Activated CD4-positive, alpha-beta T cell treated with anti-CD3 and anti-CD28 coated beads, Interleukin-2, amount 50 U/mL, for 1 hour (primary cell): ENCODE results near the gene TASP1.
"Not testable (repeated sequence)": the region's sequence is repeated elsewhere in the genome, so short reads cannot be mapped to it uniquely, and the experiment has no call there.

Source experiments
- DNase-seq: peaks from one replicate; pipeline ENCODE4 v3.0.0-alpha.2; 2020

TASP1 gene

GRCh38 chr20:13487202-13487601 lies 151.5 kb downstream of the TASP1 start:
- DNase-seq: no peak

GRCh38 chr20:13486694-13487093 lies 152.0 kb downstream of the TASP1 start:
- DNase-seq: no peak

GRCh38 chr20:13485576-13485975 lies 153.2 kb downstream of the TASP1 start:
- DNase-seq: no peak

- not testable (repeated sequence) for DNase-seq
Observed at GRCh38 chr20:13485019-13485418, 153.7 kb downstream of the TASP1 start.

GRCh38 chr20:13483472-13483871 lies 155.3 kb downstream of the TASP1 start:
- DNase-seq: not testable (repeated sequence)

- no peak for DNase-seq
Observed at GRCh38 chr20:13478366-13478765, 160.4 kb downstream of the TASP1 start.

- no peak for DNase-seq
Observed at GRCh38 chr20:13474467-13474866, 164.3 kb downstream of the TASP1 start.

- DNase-seq: no peak
Observed at GRCh38 chr20:13469262-13469661, 169.5 kb downstream of the TASP1 start.

- no peak for DNase-seq
Observed at GRCh38 chr20:13468166-13468565, 170.6 kb downstream of the TASP1 start.

- DNase-seq: no peak
Observed at GRCh38 chr20:13464702-13465101, 174.0 kb downstream of the TASP1 start.

- DNase-seq: no peak
Observed at GRCh38 chr20:13461849-13462458, 176.8 kb downstream of the TASP1 start.

- no peak for DNase-seq
Observed at GRCh38 chr20:13458860-13459451, 179.8 kb downstream of the TASP1 start.

- no peak for DNase-seq
Observed at GRCh38 chr20:13457487-13457886, 181.2 kb downstream of the TASP1 start.

- DNase-seq: no peak
Observed at GRCh38 chr20:13455713-13456112, 183.0 kb downstream of the TASP1 start.

GRCh38 chr20:13453367-13453766 lies 185.4 kb downstream of the TASP1 start:
- DNase-seq: no peak

- DNase-seq: no peak
Observed at GRCh38 chr20:13452470-13453124, 186.1 kb downstream of the TASP1 start.

- no peak for DNase-seq
Observed at GRCh38 chr20:13449868-13450434, 188.8 kb downstream of the TASP1 start.

GRCh38 chr20:13447385-13448180 lies 191.1 kb downstream of the TASP1 start:
- DNase-seq: no peak

- DNase-seq: no peak
Observed at GRCh38 chr20:13443690-13444089, 195.0 kb downstream of the TASP1 start.

GRCh38 chr20:13442986-13443385 lies 195.7 kb downstream of the TASP1 start:
- no peak for DNase-seq

- DNase-seq: no peak
Observed at GRCh38 chr20:13441388-13441787, 197.3 kb downstream of the TASP1 start.

- no peak for DNase-seq
Observed at GRCh38 chr20:13436530-13436929, 202.2 kb downstream of the TASP1 start.

GRCh38 chr20:13432126-13432525 lies 206.6 kb downstream of the TASP1 start:
- DNase-seq: no peak
